Activated naive CD4-positive, alpha-beta T cell treated with anti-CD3 and anti-CD28 coated beads, Interleukin-2, amount 50 U/mL, for 24 hours (primary cell): ENCODE data around the gene GNMT.
"Not testable (repeated sequence)": the region's sequence is repeated elsewhere in the genome, so short reads cannot be mapped to it uniquely, and the experiment has no call there.

Experiments used
- H3K27ac Mint-ChIP-seq: one replicate; pipeline ENCODE4 v1.8.0; 2021; ENCODE audit warnings: mild to moderate bottlenecking, mixed read lengths
- H3K27me3 Mint-ChIP-seq: one replicate; pipeline ENCODE4 v1.8.0; 2021; ENCODE audit warnings: mixed read lengths
- H3K36me3 Mint-ChIP-seq: one replicate; pipeline ENCODE4 v1.8.0; 2021; ENCODE audit warnings: mixed read lengths
- H3K4me1 Mint-ChIP-seq: one replicate; pipeline ENCODE4 v1.8.0; 2021; ENCODE audit warnings: mixed read lengths
- H3K4me3 Mint-ChIP-seq: one replicate; pipeline ENCODE4 v1.8.0; 2021; ENCODE audit warnings: mild to moderate bottlenecking, mixed read lengths
- H3K9me3 Mint-ChIP-seq: one replicate; pipeline ENCODE4 v1.8.0; 2021; ENCODE audit warnings: mixed read lengths

GNMT gene

GRCh38 chr6:42937548-42938427 lies 22.8 kb upstream of the GNMT start:
- Mint-ChIP-seq H3K9me3 (no peaks in the 10 kb centered on the region), H3K4me3 (no peak overlapping the region), H3K36me3 (peaks cover 17% of the 10 kb centered on the region), H3K27me3 (no peaks in the 10 kb centered on the region), H3K27ac (no peak overlapping the region), H3K4me1 (peaks cover 36% of the 10 kb centered on the region)

GRCh38 chr6:42938428-42938796 lies 22.1 kb upstream of the GNMT start:
- no peak overlapping the region for H3K4me3 Mint-ChIP-seq
- H3K36me3 Mint-ChIP-seq, result peaks cover 13% of the 10 kb centered on the region
- H3K4me1 Mint-ChIP-seq, result peaks cover 30% of the 10 kb centered on the region
- no peaks in the 10 kb centered on the region for H3K27me3 Mint-ChIP-seq
- H3K27ac Mint-ChIP-seq, result no peak overlapping the region
- H3K9me3 Mint-ChIP-seq, result no peaks in the 10 kb centered on the region

GRCh38 chr6:42938987-42939809 lies 21.4 kb upstream of the GNMT start:
- Mint-ChIP-seq H3K4me1 (peaks cover 22% of the 10 kb centered on the region), H3K27me3 (no peaks in the 10 kb centered on the region), H3K36me3 (peaks cover 12% of the 10 kb centered on the region), H3K27ac (peak overlapping the region; percentile 14), H3K9me3 (no peaks in the 10 kb centered on the region), H3K4me3 (no peak overlapping the region)

GRCh38 chr6:42939810-42940167 lies 20.8 kb upstream of the GNMT start:
- H3K4me1 Mint-ChIP-seq, result peaks cover 20% of the 10 kb centered on the region

GRCh38 chr6:42940493-42941045 lies 20.0 kb upstream of the GNMT start:
- H3K27me3 Mint-ChIP-seq, result no peaks in the 10 kb centered on the region
- no peaks in the 10 kb centered on the region for H3K9me3 Mint-ChIP-seq
- H3K4me3 Mint-ChIP-seq, result no peak overlapping the region
- H3K4me1 Mint-ChIP-seq, result peaks cover 16% of the 10 kb centered on the region
- no peak overlapping the region for H3K27ac Mint-ChIP-seq
- H3K36me3 Mint-ChIP-seq, result peaks cover 12% of the 10 kb centered on the region

More at GRCh38 chr6:42939810-42940167, 20.8 kb upstream of the GNMT start:
- Mint-ChIP-seq H3K4me3 (no peak overlapping the region), H3K27me3 (no peaks in the 10 kb centered on the region), H3K9me3 (no peaks in the 10 kb centered on the region), H3K36me3 (peaks cover 12% of the 10 kb centered on the region), H3K27ac (no peak overlapping the region)

GRCh38 chr6:42941356-42941755 lies 19.2 kb upstream of the GNMT start:
- not testable (repeated sequence) for H3K4me3 Mint-ChIP-seq, H3K27me3 Mint-ChIP-seq, H3K9me3 Mint-ChIP-seq
- H3K4me1 Mint-ChIP-seq, result peaks cover 10% of the 10 kb centered on the region
- H3K36me3 Mint-ChIP-seq, result peaks cover 12% of the 10 kb centered on the region
- peak overlapping the region; percentile 51 for H3K27ac Mint-ChIP-seq

GRCh38 chr6:42942444-42942843 lies 18.1 kb upstream of the GNMT start:
- Mint-ChIP-seq H3K27ac (no peak overlapping the region), H3K27me3 (no peaks in the 10 kb centered on the region), H3K9me3 (no peaks in the 10 kb centered on the region), H3K4me3 (no peak overlapping the region), H3K4me1 (peaks cover 4% of the 10 kb centered on the region), H3K36me3 (peaks cover 8% of the 10 kb centered on the region)

GRCh38 chr6:42947950-42948349 lies 12.6 kb upstream of the GNMT start:
- peak overlapping the region; percentile 43 for H3K27ac Mint-ChIP-seq
- H3K9me3 Mint-ChIP-seq, result no peaks in the 10 kb centered on the region
- no peaks in the 10 kb centered on the region for H3K4me1 Mint-ChIP-seq
- no peak overlapping the region for H3K4me3 Mint-ChIP-seq
- H3K27me3 Mint-ChIP-seq, result no peaks in the 10 kb centered on the region
- peaks cover 6% of the 10 kb centered on the region for H3K36me3 Mint-ChIP-seq

- H3K4me1 Mint-ChIP-seq, result no peaks in the 10 kb centered on the region
- H3K36me3 Mint-ChIP-seq, result peaks cover 2% of the 10 kb centered on the region
- H3K27ac Mint-ChIP-seq, result no peak overlapping the region
- H3K4me3 Mint-ChIP-seq, result no peak overlapping the region
- H3K27me3 Mint-ChIP-seq, result no peaks in the 10 kb centered on the region
- H3K9me3 Mint-ChIP-seq, result no peaks in the 10 kb centered on the region
These were observed 8.2 kb upstream of the GNMT start for GRCh38 chr6:42952389-42952788.

- not testable (repeated sequence) for H3K9me3 Mint-ChIP-seq, H3K4me3 Mint-ChIP-seq, H3K4me1 Mint-ChIP-seq, H3K27ac Mint-ChIP-seq, H3K27me3 Mint-ChIP-seq, H3K36me3 Mint-ChIP-seq
These were observed 6.1 kb upstream of the GNMT start for GRCh38 chr6:42954405-42954804.

- Mint-ChIP-seq H3K27ac (no peak overlapping the region), H3K27me3 (no peaks in the 10 kb centered on the region), H3K36me3 (no peaks in the 10 kb centered on the region), H3K4me3 (no peak overlapping the region), H3K9me3 (no peaks in the 10 kb centered on the region), H3K4me1 (peaks cover 17% of the 10 kb centered on the region)
These were observed 2.4 kb upstream of the GNMT start for GRCh38 chr6:42958125-42958524.

- Mint-ChIP-seq H3K27me3 (no peaks in the 10 kb centered on the region), H3K9me3 (no peaks in the 10 kb centered on the region), H3K4me1 (peaks cover 17% of the 10 kb centered on the region), H3K27ac (no peak overlapping the region), H3K36me3 (peaks cover 4% of the 10 kb centered on the region), H3K4me3 (peak overlapping the region; percentile 77)
These were observed 674 bp upstream of the GNMT start for GRCh38 chr6:42959917-42960242.

- H3K36me3 Mint-ChIP-seq, result peaks cover 8% of the 10 kb centered on the region
- peak overlapping the region; percentile 77 for H3K4me3 Mint-ChIP-seq
- H3K27ac Mint-ChIP-seq, result no peak overlapping the region
- H3K27me3 Mint-ChIP-seq, result no peaks in the 10 kb centered on the region
- H3K4me1 Mint-ChIP-seq, result peaks cover 17% of the 10 kb centered on the region
- H3K9me3 Mint-ChIP-seq, result no peaks in the 10 kb centered on the region
These were observed 491 bp downstream of the GNMT start for GRCh38 chr6:42961020-42961470.

GRCh38 chr6:42962096-42962495 lies 1.5 kb downstream of the GNMT start:
- Mint-ChIP-seq H3K4me3 (peak overlapping the region; percentile 36), H3K4me1 (peaks cover 17% of the 10 kb centered on the region), H3K27me3 (no peaks in the 10 kb centered on the region), H3K36me3 (peaks cover 8% of the 10 kb centered on the region), H3K9me3 (no peaks in the 10 kb centered on the region), H3K27ac (no peak overlapping the region)

- peak overlapping the region; percentile 36 for H3K4me3 Mint-ChIP-seq
- H3K9me3 Mint-ChIP-seq, result no peaks in the 10 kb centered on the region
These were observed 2.1 kb downstream of the GNMT start for GRCh38 chr6:42962502-42963178.

More at GRCh38 chr6:42962502-42963178, 2.1 kb downstream of the GNMT start:
- Mint-ChIP-seq H3K27me3 (no peaks in the 10 kb centered on the region), H3K36me3 (peaks cover 8% of the 10 kb centered on the region), H3K4me1 (peaks cover 17% of the 10 kb centered on the region), H3K27ac (no peak overlapping the region)
